HG03442 (cell line): ENCODE measurements around the gene C8B.

Source experiments
- ATAC-seq: cut with Tn5 transposase; IDR thresholded peaks from one replicate; pipeline ENCODE4 v1.9.1; 2021; ENCODE audit warnings: mild to moderate bottlenecking, moderate library complexity; ENCODE audit not compliant: unreplicated experiment

C8B gene

DNA sequence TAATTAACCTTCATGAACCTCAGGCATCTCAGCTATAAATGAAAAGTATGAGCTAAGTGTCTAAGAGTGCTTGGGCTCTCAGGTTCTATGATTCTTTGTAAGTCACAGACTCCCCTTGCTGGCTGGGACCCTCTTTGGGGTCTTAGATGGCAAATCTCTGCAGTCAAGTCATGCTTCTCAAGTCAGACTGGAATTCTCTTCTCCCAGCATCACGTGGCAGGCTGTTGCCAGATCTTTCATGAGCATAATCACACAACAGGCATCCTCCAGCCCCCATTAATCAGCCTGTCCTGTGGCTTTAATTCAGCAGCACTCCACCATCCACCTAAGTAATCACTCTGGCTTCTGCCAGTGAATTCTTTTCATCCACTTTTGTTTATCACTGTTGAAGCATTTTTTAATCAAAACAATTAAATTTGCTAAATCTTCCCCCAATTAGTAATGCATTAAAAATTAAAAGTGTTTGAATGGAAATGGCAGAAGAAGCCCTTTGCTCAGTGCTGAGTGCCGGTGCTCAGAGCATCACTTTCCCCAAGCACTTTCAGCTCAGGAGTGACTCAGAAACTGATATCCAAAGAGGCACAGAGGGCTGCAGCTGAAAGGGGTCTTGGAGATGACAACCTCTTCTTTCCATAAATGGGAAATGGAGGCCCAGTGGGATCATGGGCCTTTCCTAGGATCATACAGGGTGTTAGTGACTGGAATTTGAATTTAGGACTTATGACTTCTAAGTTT is 61.0 kb downstream of the C8B start:
- no peak for ATAC-seq

GRCh38 chr1:56903778-56904177 is 62.0 kb downstream of the C8B start:
- ATAC-seq, result no peak

DNA sequence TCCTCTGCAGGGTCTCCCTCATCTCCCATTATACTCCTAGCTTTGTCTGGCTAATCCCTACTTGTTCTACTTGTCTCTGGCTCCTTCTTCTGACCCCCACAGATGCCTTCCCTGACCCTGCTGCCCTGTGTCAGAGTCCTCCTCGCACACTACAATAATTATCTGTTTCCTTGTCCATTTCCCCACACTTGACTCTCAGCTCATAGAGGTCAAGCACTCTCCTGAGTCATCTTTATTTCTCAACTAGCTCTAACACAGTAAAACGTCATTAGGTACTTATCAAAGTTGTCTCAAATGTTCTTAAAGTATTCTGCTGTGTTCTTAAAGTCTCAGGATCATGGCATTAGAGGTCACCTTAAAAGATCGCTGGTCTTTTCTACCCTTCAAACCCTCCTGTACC is 64.1 kb downstream of the C8B start:
- no peak for ATAC-seq

- no peak for ATAC-seq
Observed at GRCh38 chr1:56898879-56899278, 66.9 kb downstream of the C8B start.

DNA sequence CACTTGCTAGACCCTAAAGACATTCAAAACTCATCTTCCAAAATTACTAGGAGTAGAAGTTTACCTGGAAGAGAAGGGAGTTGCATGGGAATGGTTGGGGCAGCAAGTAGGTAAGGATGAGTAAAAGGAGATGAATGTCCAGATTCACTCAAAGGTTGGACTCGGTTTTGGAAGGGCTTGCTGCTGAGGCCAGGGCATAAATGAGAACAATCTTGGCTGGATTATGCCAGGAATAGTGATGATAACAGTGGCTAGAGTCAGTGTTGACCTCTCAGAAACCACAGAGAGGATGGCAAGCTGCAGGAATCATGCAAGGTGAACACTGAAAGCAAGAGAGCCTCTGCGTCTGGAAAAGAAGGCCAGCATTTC is 67.8 kb downstream of the C8B start:
- ATAC-seq, result no peak

GRCh38 chr1:56897150-56898004 is 68.4 kb downstream of the C8B start:
- no peak for ATAC-seq

- no peak for ATAC-seq
Observed at GRCh38 chr1:56894014-56894413, 71.8 kb downstream of the C8B start.

GRCh38 chr1:56890229-56890628 is 75.6 kb downstream of the C8B start:
- ATAC-seq, result no peak

GRCh38 chr1:56881417-56881816 is 84.4 kb downstream of the C8B start:
- ATAC-seq, result no peak

GRCh38 chr1:56880774-56881173 is 85.0 kb downstream of the C8B start:
- no peak for ATAC-seq
